B cell (primary cell): ENCODE results near the gene OR12D2. TPM values are rescaled to one million over a fixed set of nuclear protein-coding genes. Genes with fewer than 3 reads are reported as not detected.

ENCODE experiments used
- ATAC-seq: fragments of 200-7000 bp; cut with Tn5 transposase; one replicate; pipeline ENCODE4 v1.10.0; 2021; ENCODE audit warnings: low read depth, mild to moderate bottlenecking, moderate number of reproducible peaks, moderate library complexity
- CTCF ChIA-PET: fragments of 350-600 bp; sonication (Branson Sonifier 250); formaldehyde crosslinking; loops from one replicate; lab custom pipeline; 2021; ENCODE audit warnings: antibody characterized with exemption, inconsistent platforms; lab: Charles Lee
- POLR2A ChIA-PET: fragments of 350-600 bp; sonication (Branson Sonifier 250); formaldehyde crosslinking; loops from one replicate; lab custom pipeline; 2021; ENCODE audit warnings: antibody characterized with exemption; lab: Charles Lee
- DNase-seq: peaks from one replicate; pipeline ENCODE4 v3.0.0; 2013
- H2AFZ ChIP-seq: 2 replicates; pipeline ENCODE4 v1.6.1; 2012; ENCODE audit warnings: mild to moderate bottlenecking, low read depth, low read length; ENCODE audit not compliant: insufficient read depth, poor library complexity, severe bottlenecking
- H3K27ac ChIP-seq, 2 donors: 1 replicate in 1 of 2; 2 replicates in 1 of 2; pipeline ENCODE4 v1.5.1; 2012 to 2013; ENCODE audit warnings: low read length in 2 of 2, mild to moderate bottlenecking in 2 of 2, moderate library complexity in 1 of 2
- H3K27me3 ChIP-seq, 4 experiments: fragments of 200-600 bp in 1 of 4; sonication (generic) in 1 of 4; replicated peaks in 1 of 4; 1 replicate in 2 of 4; 2 replicates in 2 of 4; pipeline versions ENCODE4 v1.6.1 to v1.7.0; 2013 to 2016; ENCODE audit warnings: low read length in 3 of 4, mild to moderate bottlenecking in 2 of 4, mixed read lengths in 1 of 4, moderate library complexity in 1 of 4; ENCODE audit not compliant: insufficient read depth in 4 of 4, control insufficient read depth in 3 of 4; ENCODE audit errors: control extremely low read depth in 1 of 4
- H3K36me3 ChIP-seq, 2 experiments: replicated peaks in 1 of 2; 1 replicate in 1 of 2; 2 replicates in 1 of 2; pipeline versions ENCODE4 v1.6.1 to v1.7.1; 2013; ENCODE audit warnings: low read length in 1 of 2; ENCODE audit not compliant: insufficient read depth in 2 of 2, control insufficient read depth in 1 of 2; ENCODE audit errors: control extremely low read depth in 1 of 2, extremely low read depth in 1 of 2
- H3K4me1 ChIP-seq, 2 donors: fragments of 200-600 bp in 1 of 2; sonication (generic) in 1 of 2; 1 replicate in 1 of 2; 2 replicates in 1 of 2; pipeline versions ENCODE4 v1.5.1 to v1.6.1; 2013 to 2017; ENCODE audit warnings: low read length in 2 of 2; ENCODE audit not compliant: control insufficient read depth in 2 of 2, insufficient read depth in 2 of 2
- H3K4me2 ChIP-seq: replicated peaks from 2 replicates; pipeline ENCODE3; 2012; ENCODE audit warnings: mild to moderate bottlenecking, low read depth, low read length; ENCODE audit not compliant: poor library complexity, severe bottlenecking
- H3K4me3 ChIP-seq, 5 experiments: fragments of 200-600 bp in 1 of 5; sonication (generic) in 1 of 5; 1 replicate in 3 of 5; 2 replicates in 2 of 5; pipeline versions ENCODE4 v1.5.1 to v1.7.0; 2011 to 2016; ENCODE audit warnings: low read length in 4 of 5, mild to moderate bottlenecking in 4 of 5, low read depth in 2 of 5, control low read depth in 1 of 5, moderate library complexity in 1 of 5; ENCODE audit not compliant: insufficient read depth in 1 of 5; ENCODE audit errors: control extremely low read depth in 1 of 5, extremely low read depth in 1 of 5
- H3K79me2 ChIP-seq: fragments of 200-600 bp; sonication (generic); one replicate; pipeline ENCODE4 v1.6.0; 2016; ENCODE audit warnings: low read length; ENCODE audit not compliant: control insufficient read depth, insufficient read depth
- H3K9ac ChIP-seq: fragments of 200-600 bp; sonication (generic); 2 replicates; pipeline ENCODE4 v1.6.1; 2017; ENCODE audit warnings: mild to moderate bottlenecking, low read length, moderate library complexity
- H3K9me3 ChIP-seq, 3 donors: one replicate each; pipeline versions ENCODE4 v1.6.1 to v1.7.1; 2013; ENCODE audit warnings: low read length in 2 of 3; ENCODE audit not compliant: control insufficient read depth in 2 of 3, insufficient read depth in 1 of 3; ENCODE audit errors: control extremely low read depth in 1 of 3
- H4K20me1 ChIP-seq: 2 replicates; pipeline ENCODE4 v1.6.0; 2012; ENCODE audit warnings: mild to moderate bottlenecking, low read length; ENCODE audit not compliant: insufficient read depth, control insufficient read depth, poor library complexity, severe bottlenecking
- H3K27ac Mint-ChIP-seq: one replicate; pipeline ENCODE4 v1.8.0; 2021; ENCODE audit warnings: mixed read lengths
- H3K27me3 Mint-ChIP-seq: one replicate; pipeline ENCODE4 v1.8.0; 2021; ENCODE audit warnings: mixed read lengths
- H3K4me1 Mint-ChIP-seq: one replicate; pipeline ENCODE4 v1.8.0; 2021; ENCODE audit warnings: mixed read lengths
- H3K4me3 Mint-ChIP-seq: one replicate; pipeline ENCODE4 v1.8.0; 2021; ENCODE audit warnings: mixed read lengths
- H3K9me3 Mint-ChIP-seq: one replicate; pipeline ENCODE4 v1.8.0; 2022; ENCODE audit warnings: mixed read lengths; ENCODE audit not compliant: insufficient read depth
- CTCF ChIP-seq: fragments of 200-600 bp; IDR thresholded peaks from one replicate; pipeline ENCODE4 v1.8.0; 2022; ENCODE audit warnings: antibody characterized with exemption, mild to moderate bottlenecking
- EZH2 ChIP-seq: IDR thresholded peaks from 2 replicates; pipeline ENCODE4 v1.6.1; 2012; ENCODE audit warnings: borderline replicate concordance, low read depth, mild to moderate bottlenecking, moderate library complexity, low read length; ENCODE audit not compliant: insufficient read depth, poor library complexity, severe bottlenecking
- WGBS: methylation state at CpG from one replicate; pipeline ENCODE4 v1.1.5; 2013; ENCODE audit warnings: missing lambda C conversion rate; ENCODE audit not compliant: insufficient coverage; 5-methylcytosine and 5-hydroxymethylcytosine counted together
- intact Hi-C: fragments of 100-400 bp; cut with micrococcal nuclease; formaldehyde crosslinking; loops from one replicate; pipeline ENCODE4 v1.10.0; 2022
- polyA plus RNA-seq: library from polyadenylated mRNA; depleted of rRNA; stranded (reverse); fragments of >200 nt; gene quantifications from 2 replicates; pipeline ENCODE4 v1.2.3, GENCODE V29; 2012
- total RNA-seq, 2 donors: library from RNA; stranded (reverse); fragments of 120-200 nt in 1 of 2; gene quantifications; 1 replicate in 1 of 2; 2 replicates in 1 of 2; pipeline versions ENCODE4 v1.2.3 to v1.2.4, GENCODE V29; 2013 to 2022

Gene OR12D2
- total and polyA plus RNA-seq, 2 donors (not counting 1 experiment from before 2014, with no cell fraction given), result not detected

DNA sequence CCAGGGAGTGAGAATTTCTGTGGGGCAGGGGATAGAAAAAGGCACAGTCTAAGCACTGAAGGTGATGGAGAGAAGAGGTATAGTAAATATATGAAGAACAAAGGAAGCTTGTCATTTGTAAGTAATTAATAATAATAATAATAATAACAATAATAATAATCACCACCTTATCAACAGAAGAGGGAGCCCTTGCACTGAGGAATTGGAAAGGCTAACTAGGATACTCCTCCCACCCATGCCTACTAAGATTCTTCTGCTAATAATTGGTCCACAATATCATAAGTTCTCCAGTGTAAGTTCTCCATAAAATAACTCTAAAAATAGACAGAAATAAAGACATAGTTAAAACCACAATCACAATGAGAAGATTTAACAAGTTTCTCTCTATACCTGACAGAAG, 19.4 kb upstream of the OR12D2 start:
- no peak overlapping the region for H3K4me2 ChIP-seq
- no peak overlapping the region for H3K27ac ChIP-seq
- H3K79me2 ChIP-seq, result no peaks in the 10 kb centered on the region
- intact Hi-C loops, result no loop called here
- Mint-ChIP-seq H3K4me3 (no peak overlapping the region), H3K4me1 (no peaks in the 10 kb centered on the region), H3K9me3 (no peaks in the 10 kb centered on the region), H3K27ac (no peak overlapping the region), H3K27me3 (peaks cover 17% of the 10 kb centered on the region)
- no peaks in the 10 kb centered on the region for H3K36me3 ChIP-seq
- no peak overlapping the region for H3K4me3 ChIP-seq
- H3K4me1 ChIP-seq, result no peaks in the 10 kb centered on the region
- H3K9me3 ChIP-seq, result no peaks in the 10 kb centered on the region
- no peak for DNase-seq
- peaks cover 0 to 2% (median 0%) of the 10 kb centered on the region in 4 experiments for H3K27me3 ChIP-seq
- H2AFZ ChIP-seq, result no peak overlapping the region
- H3K9ac ChIP-seq, result no peak overlapping the region
- CTCF ChIA-PET, result no interaction called here
- POLR2A ChIA-PET, result no interaction called here
- H4K20me1 ChIP-seq, result no peaks in the 10 kb centered on the region
- TF ChIP-seq CTCF, result no peak
- TF ChIP-seq EZH2, result no peak
- no peak for ATAC-seq

DNA sequence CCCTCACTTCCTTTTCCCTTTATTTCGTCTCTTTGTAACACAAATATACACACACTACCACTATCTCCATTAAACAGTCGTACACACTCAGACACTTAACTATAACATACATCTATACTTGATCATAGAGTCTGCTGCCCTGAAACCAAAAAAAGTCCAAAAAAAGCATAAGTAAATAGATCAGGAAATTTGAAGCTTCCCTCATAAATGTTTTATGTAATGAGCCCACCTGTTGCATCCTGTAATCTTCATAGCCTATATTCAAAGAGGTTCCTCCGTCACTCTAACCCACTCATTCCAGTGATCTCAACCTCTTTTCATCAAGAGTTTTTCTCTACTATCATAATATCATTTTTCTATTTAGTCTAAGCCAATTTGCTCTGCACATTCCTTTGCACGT, 6.9 kb upstream of the OR12D2 start:
- Histone ChIP-seq H2AFZ (no peak overlapping the region), H3K27me3 (peaks cover 0 to 3% (median 0%) of the 10 kb centered on the region in 4 experiments), H3K27ac (no peak overlapping the region), H3K4me3 (no peak overlapping the region), H3K79me2 (no peaks in the 10 kb centered on the region), H3K4me1 (no peaks in the 10 kb centered on the region), H3K9ac (no peak overlapping the region), H3K4me2 (no peak overlapping the region), H3K36me3 (no peaks in the 10 kb centered on the region), H4K20me1 (no peaks in the 10 kb centered on the region), H3K9me3 (peaks cover 0 to 7% (median 0%) of the 10 kb centered on the region in 3 donors)
- Mint-ChIP-seq H3K27ac (no peak overlapping the region), H3K4me3 (no peak overlapping the region), H3K27me3 (peaks cover 28% of the 10 kb centered on the region), H3K4me1 (no peaks in the 10 kb centered on the region), H3K9me3 (no peaks in the 10 kb centered on the region)
- ChIA-PET CTCF (no interaction called here), POLR2A (no interaction called here)
- WGBS, result 43% methylated on average over 1 of the region's 4 CpGs
- TF ChIP-seq EZH2, result no peak
- no peak for TF ChIP-seq CTCF
- intact Hi-C loops, result no loop called here
- ATAC-seq (no peak), DNase-seq (no peak)
